SH-SY5Y (cell line): ENCODE results near the gene RRAS.

Experiments used
- GATA2 ChIP-seq: IDR thresholded peaks from 2 replicates; pipeline ENCODE4 v1.6.1; 2011; ENCODE audit warnings: mild to moderate bottlenecking, low read depth, low read length
- GATA3 ChIP-seq: IDR thresholded peaks from 2 replicates; pipeline ENCODE4 v1.6.1; 2011; ENCODE audit warnings: low read depth, mild to moderate bottlenecking, low read length, moderate library complexity

Gene RRAS

DNA sequence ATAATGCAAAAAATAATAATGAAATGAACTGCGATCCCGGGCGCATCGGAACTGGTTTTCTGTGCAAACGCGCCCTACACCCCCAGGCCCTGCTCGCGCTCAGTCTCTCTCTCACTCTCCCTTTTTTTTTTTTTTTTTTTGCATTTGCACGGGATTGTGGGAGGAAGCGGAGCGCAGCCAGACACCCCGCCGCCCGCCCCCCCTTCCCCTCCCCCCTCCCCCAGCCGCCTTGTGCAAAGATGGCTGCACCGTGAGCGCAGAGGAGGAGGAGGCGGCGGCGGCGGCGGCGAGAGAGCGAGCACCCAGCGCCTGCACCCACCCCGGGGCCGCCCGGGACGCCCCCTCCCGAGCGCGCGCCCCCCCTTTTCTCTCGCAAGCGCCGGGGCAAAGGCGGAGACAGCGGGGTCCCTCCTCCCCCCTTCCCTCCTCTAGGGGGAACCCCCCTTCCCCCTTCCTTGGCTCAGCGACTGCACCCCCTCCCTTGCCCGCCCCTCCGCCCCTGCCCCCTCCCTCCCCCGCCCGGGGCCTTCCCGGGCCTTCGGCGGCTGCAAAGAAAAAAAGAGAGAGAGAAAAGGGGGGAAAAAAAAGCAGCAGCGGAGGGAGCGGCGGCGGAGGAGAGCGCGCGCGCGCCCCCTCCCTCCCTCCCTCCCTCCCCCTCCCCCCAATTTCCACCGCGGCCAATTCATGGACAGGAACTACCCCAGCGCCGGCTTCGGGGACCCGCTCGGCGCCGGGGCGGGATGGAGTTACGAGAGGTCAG lies 48.8 kb downstream of the RRAS start, which contains the start of gene PRR12:
PRR12 (plus strand) TSS at position 212 of the 760 bp plus-strand sequence; CDS start at position 685, 473 bp downstream.
- TF ChIP-seq GATA3: no peak
- TF ChIP-seq GATA2: no peak

DNA sequence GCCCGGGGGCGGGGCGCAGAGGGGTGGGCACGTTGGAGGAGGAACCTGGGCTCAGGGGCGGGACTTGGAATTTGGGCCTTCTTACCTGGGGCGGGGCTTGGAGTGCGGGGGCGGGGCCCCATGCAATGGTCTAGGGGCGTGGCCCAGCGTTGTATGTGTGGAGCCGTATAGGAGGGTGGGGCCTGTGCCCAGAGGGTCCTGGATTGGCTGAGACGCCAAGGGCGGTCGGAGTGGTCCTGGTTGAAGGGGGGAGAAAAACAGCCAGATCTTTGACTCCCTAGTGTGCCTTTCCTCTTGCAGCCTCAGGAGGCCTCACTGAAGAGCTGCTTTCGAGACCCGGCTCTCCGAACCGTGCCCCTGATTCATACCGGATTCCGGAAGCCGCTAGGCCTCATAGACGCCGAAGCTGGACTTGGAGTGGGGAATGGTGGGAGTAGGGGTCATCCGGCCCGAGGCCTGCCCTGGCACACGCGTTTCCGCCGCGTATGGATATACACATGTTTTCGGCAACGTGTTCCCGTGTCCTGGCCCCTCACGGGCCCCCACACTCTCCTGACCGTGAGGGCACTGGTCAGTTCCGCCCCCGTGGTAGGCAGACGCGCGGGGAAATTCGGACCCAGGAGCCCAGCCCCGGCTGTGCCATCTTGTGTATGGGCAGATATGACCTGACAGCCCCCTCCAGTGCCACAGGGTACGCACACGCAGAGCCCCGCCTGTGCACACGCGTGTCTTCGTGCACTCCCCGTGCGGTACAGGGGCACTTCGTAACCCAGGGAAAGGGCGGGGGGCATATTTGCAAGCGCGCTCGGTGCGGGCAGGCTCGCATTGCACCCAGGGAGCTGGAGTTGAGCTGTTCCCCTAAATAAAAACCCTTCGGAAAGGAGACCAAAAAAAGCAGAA lies 49.6 kb downstream of the RRAS start:
- TF ChIP-seq GATA3: no peak
- no peak for TF ChIP-seq GATA2

DNA sequence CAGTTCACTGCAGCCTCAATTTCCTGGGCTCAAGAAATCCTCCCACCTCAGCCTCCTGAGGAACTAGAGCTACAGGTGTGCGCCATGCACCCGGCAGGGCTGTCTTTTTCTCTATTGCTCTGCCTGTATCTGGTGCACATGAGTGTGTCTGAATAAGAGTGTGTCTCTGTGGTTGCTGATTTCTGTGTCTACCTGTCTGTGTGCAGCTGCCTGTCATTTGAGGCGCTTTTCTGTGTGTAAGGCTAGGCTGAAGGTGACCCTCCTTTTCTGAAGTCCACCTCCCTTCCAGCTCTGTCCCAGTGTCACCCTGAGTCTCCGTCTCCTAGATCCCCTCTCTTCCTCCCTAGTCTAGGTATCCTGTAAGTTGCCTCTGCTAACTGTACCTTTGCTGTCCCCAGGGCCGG lies 50.4 kb downstream of the RRAS start:
- no peak for TF ChIP-seq GATA3
- no peak for TF ChIP-seq GATA2

DNA sequence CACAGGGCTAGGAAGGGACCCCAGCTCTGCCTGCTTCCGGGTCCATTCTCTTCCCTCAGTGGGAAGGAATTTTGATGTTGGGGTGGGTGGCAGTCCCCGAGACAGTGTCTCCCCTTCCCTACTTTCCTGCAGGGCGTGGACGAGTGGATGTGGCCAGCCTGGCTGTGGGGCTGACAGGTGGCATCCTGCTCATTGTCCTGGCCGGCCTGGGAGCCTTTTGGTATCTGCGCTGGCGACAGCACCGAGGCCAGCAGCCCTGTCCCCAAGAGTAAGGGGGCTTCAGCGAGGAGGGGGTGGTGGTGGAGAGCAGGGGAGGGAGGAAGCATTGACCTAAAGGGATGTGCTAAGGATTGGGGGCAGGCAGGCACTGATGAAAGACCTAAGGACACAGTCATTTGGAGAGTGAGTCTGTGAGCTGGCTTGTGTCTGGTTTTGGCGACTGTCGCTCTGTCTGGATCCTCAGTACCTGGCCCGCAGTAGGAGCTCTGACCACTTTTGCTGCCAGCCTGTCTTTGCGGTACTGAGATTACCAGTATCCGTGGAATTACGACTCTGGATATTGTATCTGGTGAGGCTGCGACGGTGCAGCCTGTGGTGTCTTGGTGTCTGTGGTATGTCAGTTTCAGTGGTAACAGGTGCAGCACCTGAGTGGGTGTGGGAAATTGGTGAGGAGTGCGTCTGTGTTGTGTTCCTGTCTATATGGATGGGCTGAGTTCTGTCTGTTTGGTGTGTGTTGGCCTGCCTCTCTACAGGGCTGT lies 51.4 kb downstream of the RRAS start:
- TF ChIP-seq GATA2: no peak
- no peak for TF ChIP-seq GATA3

DNA sequence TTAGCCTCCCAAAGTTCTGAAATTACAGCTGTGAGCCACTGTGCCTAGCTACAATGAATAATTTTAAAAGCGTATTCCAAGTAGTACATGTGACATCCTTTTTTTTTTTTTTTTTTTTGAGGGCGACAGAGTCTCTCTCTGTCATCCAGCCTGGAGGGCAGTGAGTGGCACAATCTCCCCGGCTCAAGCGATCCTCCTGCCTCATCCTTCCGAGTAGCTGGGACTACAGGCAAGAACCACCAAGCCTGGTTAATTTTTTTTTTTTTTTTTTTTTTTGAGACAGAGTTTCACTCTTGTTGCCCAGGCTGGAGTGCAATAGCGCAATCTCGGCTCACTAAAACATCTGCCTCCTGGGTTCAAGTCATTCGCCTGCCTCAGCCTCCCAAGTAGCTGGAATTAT lies 52.7 kb downstream of the RRAS start:
- TF ChIP-seq GATA2 (no peak), GATA3 (no peak)
